ENCODE results near the gene APOBEC3G.

APOBEC3G gene

DNA sequence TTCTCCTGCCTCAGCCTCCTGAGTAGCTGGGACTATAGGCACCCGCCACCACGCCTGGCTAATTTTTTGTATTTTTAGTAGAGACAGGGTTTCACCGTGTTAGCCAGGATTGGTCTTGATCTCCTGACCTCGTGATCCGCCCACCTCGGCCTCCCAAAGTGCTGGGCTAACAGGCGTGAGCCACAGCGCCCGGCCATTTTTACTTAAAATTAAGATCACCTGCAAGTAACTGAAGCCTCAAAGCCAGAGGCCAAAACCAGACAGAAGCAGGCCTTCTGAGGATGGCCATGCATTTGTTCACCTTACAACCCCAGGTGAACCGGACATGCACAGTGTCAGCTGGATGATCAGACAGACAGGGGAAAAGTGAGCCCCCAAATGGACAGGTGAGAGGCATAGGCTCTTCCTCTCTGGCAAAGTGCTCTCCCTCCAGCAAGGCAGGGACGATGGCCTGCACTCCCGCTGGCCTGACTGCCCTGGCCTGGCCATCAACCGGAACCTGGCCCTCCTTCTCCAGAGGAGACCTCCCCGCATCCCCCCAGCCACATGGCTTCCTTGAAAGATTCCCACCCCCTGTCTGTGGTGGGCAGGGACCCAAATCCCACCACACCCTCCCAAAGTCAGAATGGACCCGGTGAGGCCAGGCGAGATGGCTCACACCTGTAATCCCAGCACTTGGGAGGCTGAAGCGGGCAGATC is 45.8 kb downstream of the APOBEC3G start:
- no peaks in the 10 kb centered on the region for H3K9me3 ChIP-seq (ENCODE audit: control insufficient read depth in 2 of 2, low read length in 2 of 2)
- no peak overlapping the region for H3K9ac ChIP-seq (ENCODE audit: low read depth in 1 of 2, low read length in 2 of 2)
- H3K4me1 ChIP-seq (ENCODE audit: control insufficient read depth in 2 of 2, insufficient read depth in 2 of 2, low read length in 2 of 2) = no peaks in the 10 kb centered on the region
- H3K27ac ChIP-seq (ENCODE audit: low read depth in 2 of 2, low read length in 2 of 2) = no peak overlapping the region
- no peaks in the 10 kb centered on the region for H3K36me3 ChIP-seq (ENCODE audit: control insufficient read depth in 2 of 2, insufficient read depth in 2 of 2, low read length in 2 of 2)
- no peaks in the 10 kb centered on the region for H3K27me3 ChIP-seq (ENCODE audit: control insufficient read depth in 2 of 2, insufficient read depth in 2 of 2, low read length in 2 of 2)
- H3K4me3 ChIP-seq (ENCODE audit: low read length in 2 of 2) = no peak overlapping the region

DNA sequence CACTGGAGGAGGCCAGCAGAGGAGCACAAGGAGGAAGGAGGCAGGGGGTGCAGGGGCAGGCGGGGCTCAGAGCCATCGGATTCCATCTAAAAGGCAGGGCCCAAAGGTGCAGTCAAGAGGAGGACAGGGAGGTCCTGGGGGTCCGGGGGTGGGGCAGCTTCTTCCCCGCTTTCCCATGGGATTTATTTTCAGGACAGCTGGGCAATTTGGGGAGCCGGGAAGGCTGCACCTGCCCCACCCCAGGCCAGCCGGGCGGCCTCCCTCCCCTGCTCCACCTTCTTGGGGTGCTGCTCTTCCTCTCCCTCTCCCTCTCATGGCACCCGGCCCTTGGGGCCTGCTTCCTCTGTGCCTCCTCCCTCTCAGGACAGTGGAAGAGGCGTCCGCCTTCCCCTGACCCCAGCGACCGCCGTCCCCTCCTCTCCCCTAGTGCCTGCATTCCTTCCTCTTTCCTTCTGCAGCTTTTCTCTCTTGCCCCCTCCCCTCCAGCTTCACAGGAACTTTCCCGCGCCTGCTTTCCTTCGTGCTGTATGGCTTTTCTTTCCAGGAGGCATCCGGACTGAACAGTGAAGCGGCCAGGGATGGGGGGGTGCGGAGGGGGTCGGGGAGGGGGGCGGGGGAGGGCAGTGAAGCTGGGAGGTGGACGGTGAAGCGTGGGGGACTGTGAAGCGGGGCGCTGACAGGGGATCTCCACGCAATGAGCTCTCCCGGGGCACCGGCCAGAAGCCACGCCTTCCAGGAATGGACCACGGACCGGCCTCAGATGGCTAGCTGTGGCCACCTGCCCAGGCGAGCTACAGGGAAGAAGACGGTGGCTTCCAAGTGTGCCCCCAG is 46.9 kb downstream of the APOBEC3G start:
- Histone ChIP-seq H3K27ac (ENCODE audit: low read depth in 2 of 2, low read length in 2 of 2) (no peak overlapping the region), H3K27me3 (ENCODE audit: control insufficient read depth in 2 of 2, insufficient read depth in 2 of 2, low read length in 2 of 2) (no peaks in the 10 kb centered on the region), H3K36me3 (ENCODE audit: control insufficient read depth in 2 of 2, insufficient read depth in 2 of 2, low read length in 2 of 2) (no peaks in the 10 kb centered on the region), H3K4me1 (ENCODE audit: control insufficient read depth in 2 of 2, insufficient read depth in 2 of 2, low read length in 2 of 2) (peaks cover 5 to 6% of the 10 kb centered on the region in 2 donors), H3K4me3 (ENCODE audit: low read length in 2 of 2) (no peak overlapping the region), H3K9me3 (ENCODE audit: control insufficient read depth in 2 of 2, low read length in 2 of 2) (no peaks in the 10 kb centered on the region), H3K9ac (ENCODE audit: low read depth in 1 of 2, low read length in 2 of 2) (no peak overlapping the region)

DNA sequence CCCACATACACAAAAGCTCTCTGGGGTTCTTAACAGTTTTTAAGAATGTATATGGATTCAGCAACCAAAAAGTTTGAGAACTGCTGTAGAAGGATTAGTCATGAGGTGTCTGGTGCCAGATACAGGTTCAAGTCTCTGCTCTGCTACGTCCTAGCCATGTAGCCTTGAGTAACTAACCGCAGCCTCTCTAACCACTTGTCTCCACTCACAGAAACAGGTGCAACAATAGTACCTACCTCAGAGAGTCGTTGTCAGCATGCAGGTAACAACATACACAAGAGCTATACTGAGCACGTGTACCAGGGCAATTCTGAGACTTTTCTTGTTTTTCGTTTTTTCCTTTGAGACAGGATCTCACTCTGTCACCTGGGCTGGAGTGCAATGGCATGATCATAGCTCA is 48.5 kb downstream of the APOBEC3G start:
- peaks cover 5 to 8% of the 10 kb centered on the region in 2 donors for H3K4me1 ChIP-seq (ENCODE audit: control insufficient read depth in 2 of 2, insufficient read depth in 2 of 2, low read length in 2 of 2)
- H3K4me3 ChIP-seq (ENCODE audit: low read length in 2 of 2) = no peak overlapping the region
- no peaks in the 10 kb centered on the region for H3K27me3 ChIP-seq (ENCODE audit: control insufficient read depth in 2 of 2, insufficient read depth in 2 of 2, low read length in 2 of 2)
- H3K9me3 ChIP-seq (ENCODE audit: control insufficient read depth in 2 of 2, low read length in 2 of 2) = no peaks in the 10 kb centered on the region
- H3K36me3 ChIP-seq (ENCODE audit: control insufficient read depth in 2 of 2, insufficient read depth in 2 of 2, low read length in 2 of 2) = no peaks in the 10 kb centered on the region
- H3K27ac ChIP-seq (ENCODE audit: low read depth in 2 of 2, low read length in 2 of 2) = no peak overlapping the region
- no peak overlapping the region for H3K9ac ChIP-seq (ENCODE audit: low read depth in 1 of 2, low read length in 2 of 2)

DNA sequence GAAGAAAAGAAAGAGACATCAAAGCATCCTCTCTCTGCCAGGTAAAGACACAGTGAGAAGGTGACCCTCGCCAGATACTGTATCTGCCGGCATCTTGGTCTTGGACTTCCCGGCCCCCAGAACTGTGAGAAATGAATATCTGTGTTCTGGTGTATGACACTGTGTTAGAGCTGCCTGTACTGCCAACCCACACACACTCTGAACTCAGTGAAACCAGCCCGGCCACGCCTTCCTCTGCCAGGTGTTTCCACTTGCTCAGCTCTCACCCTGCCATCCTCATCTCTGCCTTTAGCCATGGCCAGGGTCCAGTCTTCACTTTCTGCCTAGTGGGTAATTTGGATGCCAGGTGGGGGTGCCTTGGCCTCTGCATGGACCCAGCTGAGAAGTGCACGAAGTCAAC is 51.4 kb downstream of the APOBEC3G start:
- H3K9ac ChIP-seq (ENCODE audit: low read depth in 1 of 2, low read length in 2 of 2) = no peak overlapping the region
- peak overlapping the region in 1 of 2 donors; percentile 32 for H3K27ac ChIP-seq (ENCODE audit: low read depth in 2 of 2, low read length in 2 of 2)
- H3K27me3 ChIP-seq (ENCODE audit: control insufficient read depth in 2 of 2, insufficient read depth in 2 of 2, low read length in 2 of 2) = no peaks in the 10 kb centered on the region
- H3K9me3 ChIP-seq (ENCODE audit: control insufficient read depth in 2 of 2, low read length in 2 of 2) = no peaks in the 10 kb centered on the region
- H3K36me3 ChIP-seq (ENCODE audit: control insufficient read depth in 2 of 2, insufficient read depth in 2 of 2, low read length in 2 of 2) = peaks cover 6 to 7% of the 10 kb centered on the region in 2 donors
- H3K4me1 ChIP-seq (ENCODE audit: control insufficient read depth in 2 of 2, insufficient read depth in 2 of 2, low read length in 2 of 2) = peaks cover 8 to 10% of the 10 kb centered on the region in 2 donors
- no peak overlapping the region for H3K4me3 ChIP-seq (ENCODE audit: low read length in 2 of 2)

DNA sequence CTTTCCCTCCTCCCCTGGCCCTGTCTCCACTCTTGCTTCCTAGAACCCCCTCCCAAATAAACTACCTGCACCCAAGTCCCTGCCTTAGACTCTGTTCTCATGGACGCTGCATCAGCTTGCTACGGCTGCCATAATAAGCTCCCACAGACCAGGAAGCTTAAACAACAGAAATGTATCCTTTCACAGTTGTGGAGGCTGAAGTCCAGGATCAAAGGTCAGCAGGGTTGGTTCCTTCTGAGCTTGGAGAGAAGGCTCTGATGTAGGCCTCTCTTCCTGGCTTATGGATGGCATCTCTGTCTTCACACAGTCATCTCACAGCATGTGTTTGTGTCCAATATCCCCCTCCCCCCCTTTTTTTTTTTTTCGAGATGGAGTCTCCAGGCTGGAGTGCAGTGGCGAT is 52.0 kb downstream of the APOBEC3G start:
- Histone ChIP-seq H3K9ac (ENCODE audit: low read depth in 1 of 2, low read length in 2 of 2) (no peak overlapping the region), H3K4me1 (ENCODE audit: control insufficient read depth in 2 of 2, insufficient read depth in 2 of 2, low read length in 2 of 2) (peaks cover 8 to 10% of the 10 kb centered on the region in 2 donors), H3K27me3 (ENCODE audit: control insufficient read depth in 2 of 2, insufficient read depth in 2 of 2, low read length in 2 of 2) (no peaks in the 10 kb centered on the region), H3K4me3 (ENCODE audit: low read length in 2 of 2) (peak overlapping the region in 1 of 2 donors; percentile 33), H3K27ac (ENCODE audit: low read depth in 2 of 2, low read length in 2 of 2) (peak overlapping the region in 1 of 2 donors; percentile 32), H3K9me3 (ENCODE audit: control insufficient read depth in 2 of 2, low read length in 2 of 2) (no peaks in the 10 kb centered on the region), H3K36me3 (ENCODE audit: control insufficient read depth in 2 of 2, insufficient read depth in 2 of 2, low read length in 2 of 2) (peaks cover 7 to 9% of the 10 kb centered on the region in 2 donors)

DNA sequence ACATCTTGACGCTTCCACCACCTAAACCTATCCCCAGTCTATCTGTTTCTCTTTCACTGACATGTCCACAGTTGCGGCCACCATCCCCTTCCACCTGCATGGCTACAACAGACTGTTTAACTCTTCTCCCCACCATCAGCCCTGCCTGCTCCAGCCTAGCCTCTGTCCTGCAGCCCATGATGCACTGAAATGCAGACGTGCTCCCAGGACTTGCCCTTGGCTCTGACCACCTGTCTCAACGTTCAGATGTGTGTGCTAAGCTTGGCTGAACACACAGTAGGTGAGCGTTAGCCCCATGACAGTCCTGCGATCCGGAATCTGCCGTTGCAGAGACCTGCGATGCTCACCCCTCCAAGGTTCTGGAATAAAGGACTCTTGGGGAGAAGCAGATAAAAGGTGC is 52.7 kb downstream of the APOBEC3G start:
- peaks cover 8 to 10% of the 10 kb centered on the region in 2 donors for H3K4me1 ChIP-seq (ENCODE audit: control insufficient read depth in 2 of 2, insufficient read depth in 2 of 2, low read length in 2 of 2)
- no peaks in the 10 kb centered on the region for H3K9me3 ChIP-seq (ENCODE audit: control insufficient read depth in 2 of 2, low read length in 2 of 2)
- H3K4me3 ChIP-seq (ENCODE audit: low read length in 2 of 2) = no peak overlapping the region
- peaks cover 7 to 9% of the 10 kb centered on the region in 2 donors for H3K36me3 ChIP-seq (ENCODE audit: control insufficient read depth in 2 of 2, insufficient read depth in 2 of 2, low read length in 2 of 2)
- no peak overlapping the region for H3K9ac ChIP-seq (ENCODE audit: low read depth in 1 of 2, low read length in 2 of 2)
- no peaks in the 10 kb centered on the region for H3K27me3 ChIP-seq (ENCODE audit: control insufficient read depth in 2 of 2, insufficient read depth in 2 of 2, low read length in 2 of 2)
- H3K27ac ChIP-seq (ENCODE audit: low read depth in 2 of 2, low read length in 2 of 2) = no peak overlapping the region

DNA sequence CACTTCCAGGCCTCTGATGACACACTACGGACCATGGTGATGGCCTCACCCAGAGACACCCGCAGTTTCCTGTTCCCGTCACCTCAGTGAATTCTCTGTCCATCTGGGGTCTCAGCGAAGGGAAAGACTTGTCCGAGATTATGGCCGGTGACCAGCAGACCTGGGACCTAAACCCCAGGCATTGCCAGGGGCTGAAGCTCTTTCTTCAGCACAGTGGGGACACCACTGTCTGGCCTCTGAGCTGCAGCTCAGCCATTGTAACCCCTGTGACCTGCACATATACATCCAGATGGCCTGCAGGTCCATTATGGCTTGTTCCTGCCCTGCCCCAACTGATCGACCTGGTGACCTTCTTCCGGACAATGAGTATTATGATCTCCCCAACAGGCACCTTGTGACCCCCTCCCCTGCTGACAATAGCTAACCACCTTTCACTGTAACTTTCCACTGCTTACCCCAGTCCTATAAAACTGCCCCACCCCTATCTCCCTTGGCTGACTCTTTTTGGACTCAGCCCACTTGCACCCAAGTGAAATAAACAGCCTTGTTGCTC is 53.2 kb downstream of the APOBEC3G start:
- Histone ChIP-seq H3K27me3 (ENCODE audit: control insufficient read depth in 2 of 2, insufficient read depth in 2 of 2, low read length in 2 of 2) (no peaks in the 10 kb centered on the region), H3K9ac (ENCODE audit: low read depth in 1 of 2, low read length in 2 of 2) (no peak overlapping the region), H3K9me3 (ENCODE audit: control insufficient read depth in 2 of 2, low read length in 2 of 2) (no peaks in the 10 kb centered on the region), H3K4me1 (ENCODE audit: control insufficient read depth in 2 of 2, insufficient read depth in 2 of 2, low read length in 2 of 2) (peaks cover 8 to 10% of the 10 kb centered on the region in 2 donors), H3K27ac (ENCODE audit: low read depth in 2 of 2, low read length in 2 of 2) (no peak overlapping the region), H3K4me3 (ENCODE audit: low read length in 2 of 2) (no peak overlapping the region), H3K36me3 (ENCODE audit: control insufficient read depth in 2 of 2, insufficient read depth in 2 of 2, low read length in 2 of 2) (peaks cover 7 to 9% of the 10 kb centered on the region in 2 donors)

DNA sequence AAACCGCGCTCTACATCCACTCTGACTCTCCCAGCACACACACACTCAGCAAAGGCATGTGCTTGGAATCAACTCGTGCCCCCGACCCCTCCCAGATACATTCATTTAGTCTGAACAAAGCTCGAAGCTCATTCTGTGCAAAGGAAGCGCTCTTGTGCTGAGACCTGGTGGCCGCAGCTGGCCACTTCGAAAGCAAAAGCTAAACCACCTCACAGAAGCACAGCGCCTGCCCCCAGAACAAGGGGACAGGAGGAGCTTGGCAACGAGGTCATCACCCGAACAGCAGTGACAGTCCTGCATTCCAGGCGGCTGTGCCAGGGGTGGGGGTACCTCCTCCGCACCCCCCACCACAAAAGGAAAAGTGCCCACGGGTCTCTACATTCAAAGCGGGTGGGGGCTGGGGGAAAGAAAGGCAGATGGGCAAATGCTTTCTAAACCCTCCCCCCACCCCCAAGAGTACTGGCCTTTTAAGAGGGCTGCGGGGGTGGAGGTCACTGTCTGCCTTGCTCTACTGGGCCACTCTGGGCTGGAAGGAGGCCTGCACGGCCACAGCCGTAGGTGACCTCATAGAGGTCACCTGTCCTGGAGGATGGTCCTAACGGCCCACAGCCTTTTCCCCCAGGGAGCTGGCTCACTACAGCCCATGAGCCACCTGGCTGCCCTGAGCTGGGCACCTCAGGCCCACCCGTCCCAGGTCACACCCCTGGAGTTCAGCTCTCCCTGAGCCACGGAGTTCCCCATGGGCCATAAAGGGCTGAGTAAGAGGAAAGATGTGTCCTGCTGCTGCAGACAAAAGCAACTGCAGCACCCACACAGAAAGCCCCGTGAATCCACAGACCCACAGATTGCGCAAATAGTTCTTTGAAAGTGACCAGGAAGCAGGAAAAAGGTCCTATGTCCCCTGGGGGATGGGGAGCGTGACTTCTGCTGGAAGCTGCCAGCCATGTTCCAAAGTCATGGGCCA is 54.1 kb downstream of the APOBEC3G start:
- Histone ChIP-seq H3K9ac (ENCODE audit: low read depth in 1 of 2, low read length in 2 of 2) (no peak overlapping the region), H3K36me3 (ENCODE audit: control insufficient read depth in 2 of 2, insufficient read depth in 2 of 2, low read length in 2 of 2) (peaks cover 7 to 9% of the 10 kb centered on the region in 2 donors), H3K9me3 (ENCODE audit: control insufficient read depth in 2 of 2, low read length in 2 of 2) (no peaks in the 10 kb centered on the region), H3K4me3 (ENCODE audit: low read length in 2 of 2) (no peak overlapping the region), H3K4me1 (ENCODE audit: control insufficient read depth in 2 of 2, insufficient read depth in 2 of 2, low read length in 2 of 2) (peaks cover 8 to 10% of the 10 kb centered on the region in 2 donors), H3K27me3 (ENCODE audit: control insufficient read depth in 2 of 2, insufficient read depth in 2 of 2, low read length in 2 of 2) (no peaks in the 10 kb centered on the region), H3K27ac (ENCODE audit: low read depth in 2 of 2, low read length in 2 of 2) (peak overlapping the region; percentile 17 to 63)

DNA sequence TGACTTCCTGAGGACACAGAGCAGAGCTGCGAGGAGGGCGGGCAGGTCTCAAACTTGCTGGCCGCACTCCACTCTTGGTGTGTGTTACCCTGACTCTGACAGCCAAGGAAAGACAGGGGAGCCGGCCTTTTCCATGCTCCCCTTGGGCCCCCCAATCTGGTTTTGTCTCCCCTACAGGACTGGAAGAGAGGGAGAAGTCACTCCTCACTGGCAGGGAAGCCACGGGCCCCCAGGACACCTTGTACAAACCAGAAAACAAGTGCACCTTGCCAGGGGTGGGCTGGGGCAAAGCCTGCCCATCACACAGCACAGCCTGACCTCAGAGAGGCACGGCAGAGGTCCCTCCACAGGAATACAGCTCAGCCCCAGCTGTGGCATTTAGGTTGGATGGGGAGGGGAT is 55.2 kb downstream of the APOBEC3G start:
- Histone ChIP-seq H3K4me3 (ENCODE audit: low read length in 2 of 2) (no peak overlapping the region), H3K36me3 (ENCODE audit: control insufficient read depth in 2 of 2, insufficient read depth in 2 of 2, low read length in 2 of 2) (peaks cover 7 to 9% of the 10 kb centered on the region in 2 donors), H3K4me1 (ENCODE audit: control insufficient read depth in 2 of 2, insufficient read depth in 2 of 2, low read length in 2 of 2) (peaks cover 8 to 10% of the 10 kb centered on the region in 2 donors), H3K27me3 (ENCODE audit: control insufficient read depth in 2 of 2, insufficient read depth in 2 of 2, low read length in 2 of 2) (no peaks in the 10 kb centered on the region), H3K9me3 (ENCODE audit: control insufficient read depth in 2 of 2, low read length in 2 of 2) (no peaks in the 10 kb centered on the region), H3K27ac (ENCODE audit: low read depth in 2 of 2, low read length in 2 of 2) (no peak overlapping the region), H3K9ac (ENCODE audit: low read depth in 1 of 2, low read length in 2 of 2) (no peak overlapping the region)

Data from mucosa of rectum (tissue), 2 donors.